Fibroblast of skin of scalp (primary cell): ENCODE measurements around the gene PCDHAC2.

ENCODE experiments used
- DNase-seq: peaks from one replicate; pipeline ENCODE4 v3.0.0-alpha.2; 2013

Gene PCDHAC2

DNA sequence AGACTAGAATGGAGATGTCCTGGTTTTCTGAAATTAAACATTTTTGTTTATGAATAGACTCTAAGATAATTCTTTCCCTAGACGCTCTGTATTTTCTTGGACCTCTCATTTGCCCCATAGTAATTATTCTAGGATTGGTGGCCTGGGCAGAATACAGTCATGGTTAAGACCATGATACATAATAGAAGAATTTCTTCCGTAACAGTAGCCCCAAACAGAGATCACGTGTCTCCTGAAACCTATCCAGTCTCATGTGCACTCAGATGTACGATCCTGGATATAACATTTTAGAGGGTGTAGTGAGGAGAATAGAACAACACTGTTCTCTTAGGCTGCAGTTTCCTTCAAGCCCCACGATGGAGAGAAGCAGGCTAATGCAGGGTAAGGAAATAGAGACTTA lies 22.3 kb downstream of the PCDHAC2 start:
- no peak for DNase-seq

DNA sequence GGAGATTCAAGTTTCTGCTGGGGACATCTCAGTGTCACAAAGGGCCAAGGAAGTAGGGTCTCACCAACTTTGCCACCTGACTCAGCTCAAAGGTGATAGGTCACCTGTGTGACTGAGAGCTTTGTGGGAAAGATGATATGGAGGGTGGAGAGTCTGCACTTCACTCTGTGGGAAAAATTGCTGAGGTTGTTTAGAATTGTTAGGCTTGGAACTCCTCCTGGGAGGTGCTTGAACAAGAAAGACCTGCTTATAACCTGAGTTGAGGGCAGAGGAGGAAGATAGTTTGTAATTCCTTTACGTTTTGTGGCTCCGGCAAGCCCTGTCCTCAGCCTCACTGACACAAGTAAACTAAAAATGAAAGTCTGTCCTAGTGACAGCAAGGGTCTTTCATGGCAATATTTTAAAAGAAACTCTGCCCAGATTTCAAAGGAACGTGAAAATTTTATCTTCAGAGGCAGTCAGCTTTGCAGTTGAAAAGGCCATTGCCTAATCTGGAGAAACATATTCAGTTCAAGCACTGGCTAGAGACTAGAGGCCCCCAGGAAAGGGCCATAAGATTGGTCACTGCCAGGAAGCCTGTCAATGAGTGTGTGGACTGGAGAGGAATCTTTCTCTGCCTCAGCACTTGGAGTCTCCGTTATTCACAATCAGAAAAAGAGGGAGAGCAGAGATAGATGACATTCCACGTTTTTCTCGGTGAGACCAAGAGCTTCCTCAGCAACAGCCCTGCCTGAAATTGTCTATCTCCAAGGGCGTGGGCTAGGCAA lies 23.2 kb downstream of the PCDHAC2 start:
- no peak for DNase-seq

DNA sequence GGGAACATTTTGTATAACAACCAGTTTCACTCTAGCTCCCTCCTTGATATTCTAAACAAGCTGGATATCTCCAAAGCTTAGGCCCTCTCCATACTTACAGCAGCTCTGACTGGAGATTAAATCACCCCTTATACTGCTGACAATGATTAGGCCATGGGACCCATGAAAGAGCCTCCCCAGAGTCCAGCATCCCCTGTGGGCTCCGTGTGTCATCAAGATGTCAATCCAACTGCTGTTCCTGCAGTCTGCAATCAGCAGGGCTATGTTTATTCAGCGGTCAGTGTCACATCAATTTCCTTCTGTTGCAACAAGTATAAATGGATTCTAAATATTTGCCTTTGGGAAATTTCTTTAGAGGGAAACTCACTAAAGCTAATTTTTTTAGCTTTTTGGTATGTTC lies 26.6 kb downstream of the PCDHAC2 start:
- no peak for DNase-seq

DNA sequence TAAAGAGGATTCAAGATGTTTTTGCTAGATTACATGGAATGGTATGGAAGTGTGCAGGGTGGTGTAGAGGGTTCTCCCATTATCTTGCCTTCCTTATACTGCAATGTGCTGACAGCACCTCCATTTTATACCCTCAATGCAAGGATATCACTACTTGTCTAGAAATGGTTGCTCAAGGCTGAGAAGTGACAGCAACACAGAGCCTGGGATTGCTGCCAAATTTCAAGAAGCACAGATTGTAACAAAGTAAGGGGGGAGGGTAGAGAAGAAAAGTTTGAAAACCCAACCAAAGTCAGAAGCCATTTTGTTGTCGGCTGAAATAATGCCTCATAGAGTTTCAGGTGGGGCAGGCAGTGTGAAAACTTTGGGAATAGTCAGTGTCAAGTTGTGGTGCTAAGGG lies 29.8 kb downstream of the PCDHAC2 start:
- peak; percentile 5 for DNase-seq

DNA sequence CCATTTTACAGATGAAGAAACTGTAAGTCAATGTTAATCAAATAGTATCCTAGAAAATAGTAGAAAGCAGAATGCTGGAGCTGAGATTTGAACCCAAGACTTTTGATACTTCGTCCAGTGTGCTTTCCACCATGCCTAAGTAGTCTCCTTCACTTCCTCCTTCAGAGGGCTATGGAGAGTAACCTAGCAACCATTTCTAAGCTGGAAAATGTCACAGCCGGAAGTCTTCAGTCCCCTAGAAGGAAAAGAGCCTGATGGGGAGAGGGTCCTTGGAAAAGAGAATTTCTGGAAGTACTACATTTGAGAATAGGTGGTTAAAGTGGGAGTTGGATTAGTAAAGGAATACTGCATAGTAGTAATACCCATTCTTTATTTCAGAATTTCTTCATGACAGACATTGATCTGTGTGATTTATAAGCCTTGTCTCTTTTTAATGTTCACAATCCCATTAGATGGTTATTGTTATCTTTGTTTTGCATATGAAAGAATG lies 32.7 kb downstream of the PCDHAC2 start:
- no peak for DNase-seq

DNA sequence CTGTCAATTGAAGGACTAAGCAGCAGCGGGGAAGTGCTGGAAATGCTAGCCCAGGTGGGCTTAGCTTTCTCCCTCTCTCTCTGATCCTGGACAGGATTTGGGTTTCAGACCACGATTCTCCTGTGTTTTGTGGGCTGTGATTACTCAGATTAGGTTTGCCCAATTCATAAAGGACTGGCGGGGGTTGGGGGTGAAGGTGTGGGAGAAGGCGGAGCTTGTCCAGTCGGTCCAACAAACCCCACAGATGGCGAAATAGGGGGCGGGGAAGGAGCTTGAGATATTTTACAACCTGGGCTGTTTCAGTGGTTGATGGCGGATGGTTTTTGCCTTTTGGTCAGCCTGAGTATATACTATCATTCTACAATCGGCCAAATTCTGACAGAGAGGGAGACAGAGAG lies 35.2 kb downstream of the PCDHAC2 start:
- no peak for DNase-seq

DNA sequence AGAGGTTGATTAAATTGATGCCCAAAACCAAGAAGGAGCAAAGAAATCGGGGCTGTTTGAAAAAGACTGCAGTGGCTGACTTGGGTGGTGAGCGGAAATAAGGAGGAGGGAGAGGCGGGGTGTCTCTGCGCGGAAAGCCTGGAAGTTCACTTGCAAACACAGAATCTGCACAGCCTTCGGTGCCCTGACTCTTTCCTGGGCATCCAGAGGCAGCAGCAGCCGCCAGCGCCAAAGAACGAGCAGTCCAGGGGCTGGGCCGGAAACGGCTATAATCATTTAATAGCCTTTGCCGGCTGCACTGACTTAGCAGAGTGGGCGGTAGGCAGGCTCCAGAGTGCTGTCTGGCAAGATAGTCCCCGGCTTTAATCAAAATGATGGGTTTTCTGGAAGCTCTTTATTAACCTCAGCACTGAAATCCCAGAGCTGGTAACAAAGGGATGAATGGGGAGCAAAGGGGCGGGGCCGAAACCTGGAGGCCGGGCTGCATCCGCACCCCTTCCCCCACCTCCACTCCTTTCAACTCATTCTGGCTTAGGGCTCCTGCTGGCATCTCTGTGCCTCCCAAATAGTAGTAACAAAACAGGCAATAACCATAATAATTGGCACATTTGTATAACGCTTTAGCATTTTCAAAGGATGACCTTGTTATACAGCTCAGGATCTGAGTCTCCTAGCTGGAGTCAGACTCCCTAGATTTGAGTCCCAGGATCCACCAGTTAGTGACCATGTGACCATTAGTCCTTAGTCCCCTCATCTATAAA lies 35.7 kb downstream of the PCDHAC2 start:
- DNase-seq = peak; percentile 3

DNA sequence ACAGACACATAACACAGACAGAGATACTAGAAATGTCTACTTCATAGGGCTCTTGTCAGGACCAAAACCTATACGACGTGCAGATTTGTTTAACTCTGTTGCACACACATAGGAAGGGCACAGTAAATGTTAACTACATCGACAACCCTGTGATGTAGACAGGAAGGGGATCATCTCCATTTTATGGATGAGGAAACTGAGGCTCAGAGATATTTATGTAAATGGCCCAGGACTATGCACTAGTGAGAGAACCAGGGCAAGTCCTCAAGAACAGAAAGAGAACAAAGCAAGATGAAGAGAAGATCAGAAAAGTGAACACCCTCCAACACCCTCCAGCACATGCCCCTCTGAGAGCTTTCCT lies 36.3 kb downstream of the PCDHAC2 start:
- no peak for DNase-seq

DNA sequence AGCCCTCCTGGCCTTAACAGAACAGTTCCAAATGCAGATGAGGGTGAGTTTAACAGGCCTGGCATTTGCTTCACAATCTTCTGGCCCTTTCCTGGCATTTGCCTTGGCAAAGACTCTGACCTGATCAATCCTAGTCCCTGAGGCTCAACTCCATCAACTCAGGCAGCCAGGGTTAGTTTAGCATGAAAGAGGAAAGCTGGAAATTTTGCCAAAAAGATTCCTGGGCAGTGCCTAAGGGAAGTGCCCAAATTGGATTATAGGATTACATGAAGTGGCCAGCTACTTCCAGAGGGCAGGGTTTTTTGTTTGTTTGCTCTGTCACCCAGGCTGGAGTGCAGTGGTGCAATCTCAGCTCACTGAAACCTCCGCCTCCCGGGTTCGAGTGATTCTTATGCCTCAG lies 36.8 kb downstream of the PCDHAC2 start:
- DNase-seq = no peak

DNA sequence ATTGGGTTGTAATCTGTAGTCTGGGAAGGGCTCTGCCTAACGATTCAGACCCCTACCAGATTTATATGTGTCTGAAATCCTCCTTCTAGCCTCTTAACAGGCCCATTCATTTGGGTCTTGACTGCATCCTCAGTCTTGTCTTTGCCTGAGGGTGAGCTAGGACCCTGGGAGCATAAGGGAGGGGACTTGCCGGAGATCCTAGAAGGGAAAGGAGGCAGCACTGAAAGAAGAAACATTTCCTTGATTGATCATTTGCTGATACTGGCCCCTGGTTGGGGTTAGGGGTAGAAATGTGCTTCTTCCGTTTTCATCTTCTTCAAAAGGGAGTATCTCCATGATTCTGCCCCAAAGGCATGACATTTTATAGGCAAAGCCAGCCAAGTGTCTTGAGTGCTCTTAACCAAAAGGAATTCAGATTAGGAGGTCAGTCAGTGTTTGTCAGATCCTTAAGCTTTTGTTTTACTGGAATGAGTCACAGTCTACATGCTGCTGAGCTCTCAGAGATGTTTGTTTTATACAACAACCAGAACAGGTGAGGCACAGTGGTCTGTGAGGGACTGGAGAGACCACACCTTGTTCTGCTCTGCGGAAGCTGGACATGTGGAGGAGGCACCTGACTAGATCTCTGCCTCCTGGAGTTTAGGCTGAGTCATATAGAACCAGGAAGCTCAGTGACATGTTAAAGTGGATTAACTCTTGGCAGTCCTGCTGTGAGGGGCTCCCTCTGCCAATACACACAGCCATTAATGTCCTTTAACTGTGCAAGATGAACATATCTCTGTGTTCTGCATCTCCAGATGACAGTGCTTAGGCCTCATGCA lies 37.7 kb downstream of the PCDHAC2 start:
- DNase-seq = no peak

DNA sequence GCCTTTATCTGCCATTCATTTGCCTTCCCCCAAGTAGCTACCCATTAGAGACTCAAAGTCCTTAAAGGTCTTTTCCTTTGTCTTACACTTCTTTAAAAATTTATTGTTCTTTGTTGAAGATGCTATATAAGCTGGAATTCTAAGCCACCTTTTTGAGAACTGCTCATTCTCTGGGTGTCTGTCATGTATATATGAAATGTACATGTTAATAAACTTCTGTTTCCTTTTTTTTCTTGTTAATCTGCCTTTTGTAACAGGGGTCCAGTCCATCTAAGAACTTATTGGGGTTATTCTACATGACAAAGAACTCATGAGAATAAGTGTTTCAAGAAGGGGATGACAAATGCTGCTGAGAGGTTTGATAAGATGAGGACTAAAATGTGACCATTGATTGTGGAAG lies 41.5 kb downstream of the PCDHAC2 start:
- no peak for DNase-seq

DNA sequence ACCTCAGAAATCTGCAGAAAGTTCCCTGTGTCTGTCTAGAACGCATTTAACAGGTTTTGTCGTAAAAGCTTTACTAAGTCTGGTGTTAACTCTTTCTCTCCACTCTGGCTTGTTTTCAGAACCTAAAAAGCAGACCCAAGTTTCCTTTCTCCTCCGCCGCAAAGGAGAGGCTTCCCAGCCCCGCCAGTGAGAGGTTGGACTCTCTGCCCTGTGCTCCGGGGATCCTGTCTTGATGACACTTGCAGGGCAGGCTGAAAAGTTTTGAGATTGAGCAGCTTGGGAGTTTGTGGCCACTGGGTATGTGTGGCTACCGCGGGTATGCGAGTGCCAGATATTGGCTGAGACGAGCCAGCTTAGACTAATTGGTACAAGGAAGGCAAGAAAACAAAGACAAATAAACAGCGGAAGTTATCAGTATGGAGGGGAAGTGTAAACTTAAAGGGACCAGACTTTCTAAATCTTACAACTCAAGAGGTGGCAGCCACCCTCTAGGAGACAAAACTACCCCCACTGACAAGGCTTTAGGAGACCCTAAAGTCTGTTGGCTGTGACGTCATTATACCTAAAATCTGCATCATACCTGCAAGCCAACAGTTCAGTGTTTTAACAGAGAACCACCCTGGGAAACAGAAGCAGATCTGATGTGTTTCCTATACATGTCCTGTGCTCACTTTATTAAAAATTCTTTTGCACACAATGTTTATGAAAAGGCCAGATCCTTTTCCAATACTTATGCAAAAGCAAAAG lies 43.9 kb downstream of the PCDHAC2 start:
- DNase-seq = no peak

DNA sequence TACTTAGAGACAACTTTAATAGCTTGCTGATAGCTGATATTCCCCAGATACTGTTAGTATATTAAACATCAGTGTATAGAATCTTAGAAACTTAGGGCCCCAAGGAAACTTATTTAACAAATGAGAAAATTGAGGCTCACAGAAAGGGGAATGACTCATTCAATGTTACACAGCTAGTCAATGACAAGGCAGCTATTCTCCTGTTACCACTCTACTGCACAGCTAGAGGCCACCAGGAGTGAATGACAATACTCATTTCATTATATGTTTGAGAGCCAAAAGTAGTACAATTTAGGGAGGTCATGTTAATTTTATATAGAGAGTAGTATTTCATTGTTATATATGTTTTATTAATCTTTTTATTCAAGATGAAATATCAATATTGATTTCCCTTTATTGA lies 51.7 kb downstream of the PCDHAC2 start:
- no peak for DNase-seq
